Thyroid gland (tissue), 4 donors: ENCODE data around the gene HTR7.

ENCODE experiments used
- CTCF ChIP-seq, 6 experiments: fragments of 200-600 bp in 3 of 6; fragments of 450-650 bp in 3 of 6; sonication (generic) in 3 of 6; IDR thresholded peaks; one replicate each; pipeline ENCODE4 v1.5.1; 2016 to 2019; ENCODE audit warnings: antibody characterized with exemption in 6 of 6, mild to moderate bottlenecking in 2 of 6, inconsistent platforms in 1 of 6, moderate library complexity in 1 of 6
- POLR2A ChIP-seq, 2 donors: fragments of 450-650 bp; IDR thresholded peaks; one replicate each; pipeline ENCODE4 v1.6.1; 2017; ENCODE audit warnings: antibody characterized with exemption in 2 of 2, mild to moderate bottlenecking in 2 of 2, moderate library complexity in 1 of 2

GRCh38 chr10:90888387-90888786 is 30.5 kb upstream of the HTR7 start:
- TF ChIP-seq CTCF (IDR thresholded peaks at IDR 0.05) (no peak), POLR2A (IDR thresholded peaks at IDR 0.05) (no peak)
